NCI-H1417 (cell line): Measurements from ENCODE around the gene ASMTL.
"Not testable (repeated sequence)": the region's sequence is repeated elsewhere in the genome, so short reads cannot be mapped to it uniquely, and the experiment has no call there.

Source experiments
- DNase-seq, 3 experiments: peaks; one replicate each; lab custom pipeline; 2025; lab: John Stamatoyannopoulos, UW

The ASMTL gene

DNA sequence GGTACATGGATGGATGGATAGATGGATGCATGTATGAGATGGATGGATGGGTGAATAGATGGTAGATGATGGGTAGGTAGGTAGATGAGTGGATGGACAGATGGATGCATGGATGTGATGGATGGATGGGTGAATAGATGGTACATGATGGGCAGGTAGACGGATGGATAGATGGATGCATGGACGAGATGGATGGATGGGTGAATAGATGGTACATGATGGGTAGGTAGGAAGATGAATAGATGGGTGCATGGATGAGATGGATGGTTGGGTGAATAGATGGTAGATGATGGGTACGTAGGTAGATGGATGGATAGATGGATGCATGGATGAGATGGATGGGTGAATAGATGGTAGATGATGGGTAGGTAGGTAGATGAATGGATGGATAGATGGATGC lies 48.8 kb downstream of the ASMTL start:
- not testable (repeated sequence) for DNase-seq

- no peak for DNase-seq
These were observed 49.5 kb downstream of the ASMTL start for GRCh38 chrX:1403228-1403627.

GRCh38 chrX:1401611-1402430 lies 50.9 kb downstream of the ASMTL start:
- DNase-seq, result no peak

- no peak for DNase-seq
These were observed 51.8 kb downstream of the ASMTL start for GRCh38 chrX:1400742-1401471.

DNA sequence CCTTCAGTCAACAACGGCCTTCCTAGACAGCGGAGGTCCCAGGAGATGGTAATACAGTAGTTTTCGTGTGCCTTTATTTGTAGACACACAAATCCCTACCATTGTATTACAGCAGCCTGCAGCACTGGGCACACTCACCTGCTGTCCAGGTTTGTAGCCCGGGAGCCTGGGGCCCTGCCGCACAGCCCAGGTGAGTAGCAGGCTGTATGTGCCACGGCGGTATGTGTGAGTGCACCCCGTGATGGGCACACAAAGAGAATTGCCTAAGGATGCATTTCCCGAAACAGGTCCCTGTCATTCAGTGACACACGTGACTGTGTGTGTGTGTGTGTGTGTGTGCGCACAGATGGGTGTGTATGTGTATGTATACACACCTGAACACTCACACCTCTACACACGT lies 52.7 kb downstream of the ASMTL start:
- DNase-seq, result no peak

DNA sequence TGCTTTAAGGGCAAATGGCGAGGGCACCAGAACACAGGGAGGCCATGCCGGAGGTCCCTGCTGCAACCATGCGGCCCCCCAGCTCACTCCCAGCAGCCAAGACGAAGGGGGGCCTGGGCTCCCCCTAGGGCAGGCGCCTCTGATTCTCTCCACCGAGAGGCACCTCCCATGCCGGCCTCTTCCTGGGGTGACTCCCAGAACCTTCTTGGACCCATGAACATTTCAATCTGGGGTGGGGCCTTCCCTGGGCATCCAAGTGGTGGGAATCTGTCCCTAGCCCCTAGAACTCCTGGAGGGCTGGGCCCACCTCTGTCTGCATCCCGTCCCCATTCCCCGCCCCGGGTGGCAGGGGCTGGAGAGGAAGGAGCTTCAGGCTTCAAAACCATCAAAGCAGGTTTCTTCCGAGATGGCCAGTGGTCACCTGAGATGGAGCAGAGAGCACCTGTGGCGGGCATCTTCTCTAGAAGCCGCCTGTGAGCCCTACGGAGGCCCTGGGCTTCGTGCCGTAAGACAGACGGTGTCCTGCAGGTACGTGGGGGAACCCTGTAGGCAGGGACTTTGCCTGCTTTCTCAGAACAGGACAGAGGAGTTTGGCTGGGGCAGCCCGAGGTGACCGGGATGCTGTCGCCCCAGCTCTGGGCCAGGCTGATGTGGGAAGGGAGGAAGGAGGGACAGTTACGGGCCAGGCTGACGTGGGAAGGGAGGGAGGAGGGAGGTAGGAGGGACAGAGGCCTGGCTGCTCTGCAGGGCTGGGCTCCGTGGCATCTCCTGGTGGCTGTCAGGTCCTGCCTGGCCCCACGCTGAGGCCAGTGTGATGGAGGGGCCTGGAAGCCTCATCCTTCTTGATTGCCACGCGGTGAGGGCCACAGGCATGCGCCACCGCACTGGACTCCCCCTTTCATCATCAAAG lies 54.0 kb downstream of the ASMTL start:
- DNase-seq, result no peak

DNA sequence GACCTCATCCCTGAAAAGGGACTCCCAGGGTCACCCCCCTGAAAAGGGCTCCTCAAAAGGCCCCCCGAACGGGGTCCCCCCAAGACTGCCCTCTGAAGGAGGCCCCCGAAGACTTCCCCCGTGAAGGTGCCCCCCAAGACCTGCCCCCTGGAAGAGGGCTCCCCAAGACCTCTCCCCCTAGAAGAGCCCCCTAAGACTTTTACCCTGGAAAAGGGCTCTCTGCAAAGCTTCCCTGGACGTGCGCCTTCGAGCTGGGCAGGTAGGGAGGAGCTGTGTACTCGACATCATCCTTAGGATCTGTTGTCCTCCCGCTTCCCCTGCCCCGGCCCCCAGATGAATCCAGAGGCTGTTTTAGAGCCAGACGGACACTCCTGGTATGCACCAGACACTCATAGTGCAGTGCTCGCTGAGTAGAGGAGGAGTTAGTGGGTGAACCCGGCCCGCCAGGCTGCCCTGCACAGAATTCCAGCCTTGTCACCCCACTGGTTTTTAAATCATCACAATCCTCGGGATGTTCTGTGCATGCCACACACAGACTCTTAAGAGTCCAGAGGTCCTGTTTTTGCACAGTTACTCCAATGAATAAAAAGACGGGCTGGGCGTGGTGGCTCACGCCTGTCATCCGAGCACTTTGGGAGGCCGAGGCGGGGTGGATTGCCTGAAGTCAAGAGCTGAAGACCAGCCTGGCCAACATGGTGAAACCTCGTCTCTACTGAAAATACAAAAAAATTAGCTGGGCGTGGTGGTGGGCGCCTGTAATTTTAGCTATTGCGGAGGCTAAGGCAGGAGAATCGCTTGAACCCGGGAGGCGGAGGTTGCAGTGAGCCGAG lies 55.1 kb downstream of the ASMTL start:
- no peak for DNase-seq

- DNase-seq, result no peak
These were observed 55.7 kb downstream of the ASMTL start for GRCh38 chrX:1397001-1397400.

DNA sequence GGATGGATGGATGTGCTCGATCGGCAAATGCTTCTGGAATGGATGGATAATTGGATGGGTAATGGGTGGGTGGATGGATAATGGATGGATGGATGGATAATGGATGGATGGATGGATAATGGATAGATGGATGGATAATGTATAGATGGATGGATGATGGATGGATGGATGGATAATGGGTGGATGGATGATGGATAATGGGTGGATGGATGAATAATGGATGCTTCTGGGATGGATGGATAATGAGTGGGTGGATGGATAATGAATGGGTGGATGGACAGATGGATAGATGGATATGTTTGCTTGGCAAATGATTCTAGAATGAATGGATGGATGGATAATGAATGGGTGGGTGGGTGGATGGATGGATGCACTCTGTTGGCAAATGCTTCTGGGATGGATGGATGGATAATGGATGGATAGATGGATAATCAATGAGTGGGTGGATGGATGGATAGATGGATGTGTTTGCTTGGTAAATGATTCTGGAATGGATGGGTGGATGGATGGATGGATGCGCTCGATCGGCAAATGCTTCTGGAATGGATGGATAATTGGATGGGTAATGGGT lies 57.0 kb downstream of the ASMTL start:
- DNase-seq, result no peak

- no peak for DNase-seq
These were observed 57.8 kb downstream of the ASMTL start for GRCh38 chrX:1394731-1395501.

- no peak for DNase-seq
These were observed 58.7 kb downstream of the ASMTL start for GRCh38 chrX:1393871-1394615.

DNA sequence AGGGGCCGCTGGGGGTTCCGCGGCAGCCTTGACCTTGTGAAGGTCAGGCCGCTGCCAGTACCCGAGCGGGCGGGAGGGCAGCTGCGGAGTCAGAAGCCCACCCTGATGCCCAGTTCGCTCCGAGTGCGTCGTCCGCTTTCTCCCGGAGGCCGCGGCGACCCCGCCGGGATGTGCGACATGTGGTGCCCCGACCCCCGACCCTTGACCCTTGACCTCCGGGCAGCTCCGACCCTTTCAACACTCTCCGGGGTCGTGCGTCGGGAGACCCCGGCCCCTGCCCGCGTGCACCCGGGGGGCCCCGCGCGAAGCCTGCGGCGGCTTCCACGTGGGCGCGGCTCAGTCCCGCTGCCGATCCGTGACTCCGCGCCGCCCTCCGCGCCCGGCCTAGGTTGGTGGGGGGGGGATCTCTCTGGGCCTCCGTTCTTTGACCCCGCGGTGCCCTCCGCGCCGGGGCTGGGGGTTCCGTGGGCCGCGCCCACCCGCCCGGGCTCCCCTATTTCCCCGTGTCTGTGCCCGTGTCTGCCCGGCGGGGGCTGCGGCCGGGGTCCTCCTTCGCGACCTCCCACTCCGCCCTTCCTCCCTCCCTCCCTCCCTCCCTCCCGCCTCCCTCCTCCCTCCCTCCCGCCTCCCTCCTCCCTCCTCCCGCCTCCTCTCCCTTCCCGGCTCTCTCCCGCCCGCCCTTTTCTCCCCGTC lies 60.2 kb downstream of the ASMTL start:
- no peak for DNase-seq

GRCh38 chrX:1391707-1392375 lies 60.9 kb downstream of the ASMTL start, which contains the start of gene SLC25A6:
Gene SLC25A6, minus strand, starts transcription at chrX:1392113. Its CDS starts 104 bp downstream, at chrX:1392009.
- no peak for DNase-seq

GRCh38 chrX:1391370-1391706 lies 61.4 kb downstream of the ASMTL start:
- DNase-seq, result no peak

- no peak for DNase-seq
These were observed 61.9 kb downstream of the ASMTL start for GRCh38 chrX:1390621-1391369.

GRCh38 chrX:1389993-1390285 lies 62.8 kb downstream of the ASMTL start:
- no peak for DNase-seq

DNA sequence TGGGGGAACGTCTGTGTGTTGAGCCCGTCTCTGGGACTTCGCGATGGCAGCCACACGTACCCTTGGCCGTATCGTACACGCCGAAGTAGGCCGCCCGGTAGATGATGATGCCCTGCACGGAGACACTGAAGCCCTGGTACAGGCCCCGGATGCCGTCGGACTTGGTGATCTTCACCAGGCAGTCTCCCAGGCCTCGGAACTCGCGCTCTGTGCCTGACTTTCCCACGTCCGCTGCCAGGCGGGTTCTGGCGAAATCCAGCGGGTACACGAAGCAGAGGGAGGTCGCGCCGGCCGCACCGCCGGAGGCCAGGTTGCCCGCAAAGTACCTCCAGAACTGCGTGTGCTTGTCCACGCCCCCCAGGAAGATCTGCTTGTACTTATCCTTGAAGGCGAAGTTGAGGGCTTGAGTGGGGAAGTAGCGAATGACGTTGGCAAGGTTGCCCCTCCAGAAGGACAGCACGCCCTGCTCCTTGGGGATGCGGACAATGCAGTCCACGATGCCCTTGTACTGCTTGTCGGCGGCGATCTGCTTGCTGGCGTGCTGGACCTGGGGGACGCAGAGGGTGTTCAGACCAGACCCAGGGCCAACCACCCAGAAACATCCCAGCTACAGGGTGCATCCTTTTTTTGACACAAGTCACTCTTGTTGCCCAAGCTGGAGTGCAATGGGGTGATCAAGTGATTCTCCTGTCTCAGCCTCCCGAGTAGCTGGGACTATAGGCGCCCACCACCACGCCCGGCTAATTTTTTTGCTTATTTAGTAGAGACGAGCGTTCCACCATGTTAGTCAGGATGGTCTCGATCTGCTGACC lies 63.3 kb downstream of the ASMTL start:
- no peak for DNase-seq
